ENCODE data around the gene ACTRT2. TPM values are rescaled to one million over a fixed set of nuclear protein-coding genes. Genes with fewer than 3 reads are reported as not detected.

Gene ACTRT2
- total and polyA plus RNA-seq, 7 donors: not detected

GRCh38 chr1:3052501-3052900 is 31.2 kb downstream of the ACTRT2 start:
- H3K4me1 ChIP-seq: no peaks in the 10 kb centered on the region
- 86 to 87% methylated on average over 5 of the region's 5 CpGs for WGBS, 2 donors
- H3K27ac ChIP-seq: no peak overlapping the region
- peak; percentile 46 for DNase-seq
- intact Hi-C loops (cut with DNase I): no loop called here
- no peaks in the 10 kb centered on the region for H3K36me3 ChIP-seq
- no peak overlapping the region for H3K4me3 ChIP-seq
- no peak for TF ChIP-seq EP300 (IDR thresholded peaks at IDR 0.05)
- TF ChIP-seq, protein P1, sequence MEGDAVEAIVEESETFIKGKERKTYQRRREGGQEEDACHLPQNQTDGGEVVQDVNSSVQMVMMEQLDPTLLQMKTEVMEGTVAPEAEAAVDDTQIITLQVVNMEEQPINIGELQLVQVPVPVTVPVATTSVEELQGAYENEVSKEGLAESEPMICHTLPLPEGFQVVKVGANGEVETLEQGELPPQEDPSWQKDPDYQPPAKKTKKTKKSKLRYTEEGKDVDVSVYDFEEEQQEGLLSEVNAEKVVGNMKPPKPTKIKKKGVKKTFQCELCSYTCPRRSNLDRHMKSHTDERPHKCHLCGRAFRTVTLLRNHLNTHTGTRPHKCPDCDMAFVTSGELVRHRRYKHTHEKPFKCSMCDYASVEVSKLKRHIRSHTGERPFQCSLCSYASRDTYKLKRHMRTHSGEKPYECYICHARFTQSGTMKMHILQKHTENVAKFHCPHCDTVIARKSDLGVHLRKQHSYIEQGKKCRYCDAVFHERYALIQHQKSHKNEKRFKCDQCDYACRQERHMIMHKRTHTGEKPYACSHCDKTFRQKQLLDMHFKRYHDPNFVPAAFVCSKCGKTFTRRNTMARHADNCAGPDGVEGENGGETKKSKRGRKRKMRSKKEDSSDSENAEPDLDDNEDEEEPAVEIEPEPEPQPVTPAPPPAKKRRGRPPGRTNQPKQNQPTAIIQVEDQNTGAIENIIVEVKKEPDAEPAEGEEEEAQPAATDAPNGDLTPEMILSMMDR (IDR thresholded peaks at IDR 0.05): no peak
- no peak for TF ChIP-seq POLR2A (IDR thresholded peaks at IDR 0.05)
- no peak for TF ChIP-seq POLR2AphosphoS5 (IDR thresholded peaks at IDR 0.05)
- no peaks in the 10 kb centered on the region for H3K9me3 ChIP-seq
- peaks cover 4 to 42% (median 21%) of the 10 kb centered on the region in 3 donors for H3K27me3 ChIP-seq

DNA sequence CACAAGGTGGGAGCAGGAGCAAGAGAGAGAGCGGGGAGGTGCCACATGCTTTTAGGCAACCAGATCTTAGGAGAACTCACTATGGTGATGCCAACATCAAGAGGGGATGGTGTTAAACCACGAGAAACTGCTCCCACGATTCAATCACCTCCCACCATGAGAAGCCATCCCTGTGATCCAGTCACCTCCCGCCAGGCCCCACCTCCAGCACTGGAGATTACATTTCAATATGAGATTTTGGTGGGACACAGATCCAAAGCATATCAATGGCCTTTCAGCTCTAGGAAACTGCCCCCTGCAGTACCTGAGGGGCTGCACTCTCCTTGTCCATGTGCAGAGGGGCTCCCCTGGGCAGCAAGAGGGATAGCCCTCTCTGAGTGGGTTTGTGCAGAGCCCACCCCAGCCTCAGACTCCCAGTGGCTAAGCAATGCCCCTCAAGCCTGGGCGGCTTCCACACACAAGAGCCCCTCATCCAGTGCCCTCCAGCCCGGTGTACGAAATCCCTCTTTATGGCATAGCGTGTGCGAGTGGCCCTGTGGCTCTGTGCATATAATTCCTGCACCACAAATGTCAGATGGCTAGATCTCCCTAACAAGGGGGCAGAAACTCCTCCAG is 32.2 kb downstream of the ACTRT2 start:
- TF ChIP-seq POLR2A (IDR thresholded peaks at IDR 0.05) (no peak), POLR2AphosphoS5 (IDR thresholded peaks at IDR 0.05) (no peak), EP300 (IDR thresholded peaks at IDR 0.05) (no peak)
- TF ChIP-seq, protein P1 (IDR thresholded peaks at IDR 0.05): no peak
- WGBS, 2 donors: 90 to 91% methylated on average over 9 of the region's 9 CpGs
- intact Hi-C loops (cut with DNase I): no loop called here

GRCh38 chr1:3053986-3054385 is 32.7 kb downstream of the ACTRT2 start:
- Histone ChIP-seq H3K36me3 (no peaks in the 10 kb centered on the region), H3K27ac (no peak overlapping the region), H3K9me3 (peaks cover 0 to 3% (median 0%) of the 10 kb centered on the region in 4 donors), H3K27me3 (peaks cover 4 to 53% (median 21%) of the 10 kb centered on the region in 3 donors), H3K4me3 (no peak overlapping the region), H3K4me1 (no peaks in the 10 kb centered on the region)
- peak; percentile 25 for DNase-seq
- 80 to 86% methylated on average over 6 of the region's 6 CpGs for WGBS, 2 donors
- intact Hi-C loops (cut with DNase I): no loop called here
- TF ChIP-seq POLR2A (IDR thresholded peaks at IDR 0.05): no peak
- TF ChIP-seq EP300 (IDR thresholded peaks at IDR 0.05): no peak
- TF ChIP-seq POLR2AphosphoS5 (IDR thresholded peaks at IDR 0.05): no peak
- TF ChIP-seq, protein P1 (IDR thresholded peaks at IDR 0.05): no peak

More for the DNA sequence above, 32.2 kb downstream of the ACTRT2 start:
- Histone ChIP-seq H3K4me3 (no peak overlapping the region), H3K4me1 (no peaks in the 10 kb centered on the region), H3K27me3 (peaks cover 4 to 48% (median 21%) of the 10 kb centered on the region in 3 donors), H3K36me3 (no peaks in the 10 kb centered on the region), H3K27ac (no peak overlapping the region), H3K9me3 (no peaks in the 10 kb centered on the region)
- DNase-seq: peak; percentile 46

GRCh38 chr1:3054474-3054873 is 33.2 kb downstream of the ACTRT2 start:
- peak; percentile 8 for DNase-seq
- no peak overlapping the region for H3K27ac ChIP-seq

More at GRCh38 chr1:3054474-3054873, 33.2 kb downstream of the ACTRT2 start:
- intact Hi-C loops (cut with DNase I): no loop called here
- Histone ChIP-seq H3K4me3 (no peak overlapping the region), H3K36me3 (no peaks in the 10 kb centered on the region), H3K4me1 (no peaks in the 10 kb centered on the region), H3K27me3 (peaks cover 4 to 58% (median 21%) of the 10 kb centered on the region in 3 donors), H3K9me3 (peaks cover 0 to 3% (median 0%) of the 10 kb centered on the region in 4 donors)
- 84 to 88% methylated on average over 12 of the region's 12 CpGs for whole genome bisulfite sequencing, 2 donors
- TF ChIP-seq POLR2AphosphoS5 (IDR thresholded peaks at IDR 0.05): no peak
- TF ChIP-seq EP300 (IDR thresholded peaks at IDR 0.05): no peak
- TF ChIP-seq POLR2A (IDR thresholded peaks at IDR 0.05): no peak
- TF ChIP-seq, protein P1 (IDR thresholded peaks at IDR 0.05): no peak

Measured in sigmoid colon (tissue), 7 donors.